ENCODE measurements around the gene SPAG5. TPM values are rescaled to one million over a fixed set of nuclear protein-coding genes. Genes with fewer than 3 reads are reported as not detected.
A peak's percentile ranks its signal among the peaks of the same experiment; 100 is the strongest.
"Not testable (repeated sequence)": the region's sequence is repeated elsewhere in the genome, so short reads cannot be mapped to it uniquely, and the experiment has no call there.

The SPAG5 gene
- total RNA-seq, 1 donor from 2014 or later = 89.6 TPM

DNA sequence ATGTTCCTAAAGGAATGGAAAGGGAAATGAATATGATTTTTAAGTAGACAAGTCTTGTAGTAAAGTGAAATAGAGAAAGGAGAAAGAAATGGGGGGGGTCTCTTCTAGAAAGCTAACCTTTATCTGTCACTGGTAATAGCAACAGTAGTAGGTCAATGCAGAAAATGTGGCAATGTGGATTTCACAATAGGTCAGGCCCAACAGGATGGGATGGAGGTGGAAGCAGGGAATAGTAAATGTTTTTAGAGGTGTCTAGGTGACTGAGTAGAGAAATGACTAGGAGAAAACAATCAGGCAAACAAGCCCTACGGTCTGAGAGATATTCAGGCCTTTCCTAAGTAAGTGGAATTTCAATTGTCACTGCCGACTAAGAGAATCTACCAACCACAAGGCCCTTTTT lies 21.2 kb upstream of the SPAG5 start:
- Mint-ChIP-seq H3K36me3 (ENCODE audit: low read depth) (peaks cover 75% of the 10 kb centered on the region), H3K4me3 (no peak overlapping the region), H3K4me1 (no peaks in the 10 kb centered on the region), H3K27ac (no peak overlapping the region), H3K9me3 (no peaks in the 10 kb centered on the region), H3K27me3 (no peaks in the 10 kb centered on the region)
- intact Hi-C loops (cut with micrococcal nuclease) = no loop called here
- DNase-seq = no peak

DNA sequence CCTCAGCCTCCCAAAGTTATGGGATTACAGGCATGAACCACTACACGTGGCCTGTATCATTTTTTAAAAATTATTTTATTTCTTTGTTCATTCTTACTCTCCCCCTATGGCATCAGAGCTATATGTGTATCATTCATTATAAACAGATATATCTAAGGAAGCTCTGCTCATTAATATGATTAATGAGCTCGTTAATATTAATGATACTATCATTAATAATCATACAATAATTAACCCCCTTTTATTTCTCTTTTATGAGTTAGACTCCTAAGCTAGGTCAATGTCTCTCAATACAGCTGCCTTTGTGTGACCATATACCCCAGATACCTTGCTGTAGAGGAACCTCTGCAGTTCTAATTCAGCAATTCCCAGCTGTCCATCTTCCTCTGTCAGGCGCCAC lies 19.6 kb upstream of the SPAG5 start:
- Mint-ChIP-seq H3K4me1 (peaks cover 3% of the 10 kb centered on the region), H3K4me3 (no peak overlapping the region), H3K27ac (no peak overlapping the region), H3K9me3 (no peaks in the 10 kb centered on the region), H3K36me3 (ENCODE audit: low read depth) (peaks cover 76% of the 10 kb centered on the region), H3K27me3 (no peaks in the 10 kb centered on the region)
- intact Hi-C loops (cut with micrococcal nuclease) = no loop called here
- no peak for DNase-seq

DNA sequence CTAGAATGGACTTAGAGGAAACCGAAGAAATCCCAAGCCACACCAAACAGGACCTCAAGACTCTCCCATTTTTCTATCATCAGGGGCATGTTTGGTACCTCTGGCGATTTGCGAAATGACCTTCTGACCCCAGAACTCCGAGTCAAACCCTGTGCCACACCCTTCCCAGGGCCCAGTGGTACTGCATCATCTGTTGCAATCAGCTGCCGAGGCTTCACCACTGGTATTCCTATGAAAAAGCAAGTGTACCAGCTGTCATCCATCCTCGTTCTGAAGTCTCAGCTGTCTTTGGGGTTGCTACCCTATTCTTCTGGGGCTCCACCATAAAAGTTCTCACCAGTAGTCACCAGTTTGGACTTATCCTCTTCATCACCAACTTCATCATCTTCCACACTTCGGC lies 17.5 kb upstream of the SPAG5 start:
- no peaks in the 10 kb centered on the region for H3K27me3 Mint-ChIP-seq
- H3K27ac Mint-ChIP-seq = no peak overlapping the region
- intact Hi-C loops (cut with micrococcal nuclease) = no loop called here
- DNase-seq = no peak
- H3K36me3 Mint-ChIP-seq (ENCODE audit: low read depth) = peaks cover 74% of the 10 kb centered on the region
- H3K4me1 Mint-ChIP-seq = peaks cover 4% of the 10 kb centered on the region
- no peak overlapping the region for H3K4me3 Mint-ChIP-seq
- no peaks in the 10 kb centered on the region for H3K9me3 Mint-ChIP-seq

DNA sequence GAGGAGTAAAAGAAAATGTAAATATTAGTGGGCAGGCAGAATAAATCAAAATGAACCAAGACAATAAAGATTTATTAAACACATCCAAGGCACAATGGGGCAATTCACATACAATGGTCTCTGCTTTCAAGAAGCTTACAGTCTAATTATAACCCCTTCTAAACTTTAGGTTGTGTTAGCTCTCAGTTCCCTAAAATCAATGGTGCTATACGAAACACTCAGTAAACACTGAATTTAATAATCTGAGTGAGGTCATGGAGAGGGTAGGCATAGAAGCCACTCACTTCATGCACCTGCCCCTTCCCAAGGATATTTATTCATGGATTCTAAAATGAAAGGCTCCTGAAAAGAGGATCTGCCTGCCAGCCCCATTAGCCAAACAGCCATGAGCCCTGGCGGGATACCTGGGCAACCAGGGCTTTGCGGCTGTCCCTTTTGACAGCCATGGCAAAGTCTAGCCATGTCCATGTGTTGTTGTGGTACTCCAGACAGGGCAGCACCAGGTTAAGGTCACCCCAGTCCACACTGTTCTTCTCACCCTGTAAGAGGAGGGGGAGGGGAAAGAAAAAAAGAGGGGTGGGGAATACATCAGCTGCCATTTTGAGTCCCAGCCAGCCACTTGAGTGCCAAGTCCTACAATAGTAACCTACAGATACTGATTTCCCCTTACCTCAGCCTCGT lies 16.6 kb upstream of the SPAG5 start:
- Mint-ChIP-seq H3K9me3 (no peaks in the 10 kb centered on the region), H3K4me3 (no peak overlapping the region), H3K4me1 (peaks cover 4% of the 10 kb centered on the region), H3K36me3 (ENCODE audit: low read depth) (peaks cover 71% of the 10 kb centered on the region), H3K27ac (no peak overlapping the region), H3K27me3 (no peaks in the 10 kb centered on the region)
- intact Hi-C loops (cut with micrococcal nuclease) = no loop called here
- no peak for DNase-seq

DNA sequence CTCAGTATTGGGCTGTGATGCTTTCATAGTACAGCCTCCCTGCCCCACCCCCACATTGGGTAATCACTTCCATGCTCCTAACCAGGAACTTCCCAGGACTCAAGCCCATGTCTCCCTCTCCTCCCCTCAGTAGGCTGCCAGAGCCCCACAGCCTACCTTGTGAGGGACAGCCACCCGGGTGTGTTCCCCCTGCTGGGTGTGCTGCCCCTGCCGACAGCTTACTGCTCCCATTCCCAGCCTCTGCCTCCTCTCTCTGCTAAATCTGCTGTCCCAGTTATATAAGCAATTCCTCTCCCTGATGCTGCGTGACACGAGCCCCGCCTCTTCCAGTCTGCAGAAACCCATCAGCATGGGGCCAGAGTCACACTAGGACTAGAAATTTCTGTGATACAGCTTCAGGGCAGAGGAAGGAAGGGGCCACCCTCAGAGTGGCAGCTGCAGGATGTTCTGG lies 15.1 kb upstream of the SPAG5 start, which contains the start of gene RSKR:
Gene RSKR (minus strand): TSS at position 255 of the 451 bp plus-strand sequence. CDS start 24 bp downstream, at position 231.
- intact Hi-C loops (cut with micrococcal nuclease) = loop anchor here (1.0 kb wide), 1 partner anchor 120 kb away; no protein-coding TSS in a partner anchor
- DNase-seq = no peak
- Mint-ChIP-seq H3K27ac (peak within 1 kb of the TSS; percentile 45), H3K27me3 (no peaks in the 10 kb centered on the region), H3K9me3 (no peaks in the 10 kb centered on the region), H3K36me3 (ENCODE audit: low read depth) (peaks cover 67% of the 10 kb centered on the region), H3K4me3 (no peak within 1 kb of the TSS), H3K4me1 (peaks cover 4% of the 10 kb centered on the region)

DNA sequence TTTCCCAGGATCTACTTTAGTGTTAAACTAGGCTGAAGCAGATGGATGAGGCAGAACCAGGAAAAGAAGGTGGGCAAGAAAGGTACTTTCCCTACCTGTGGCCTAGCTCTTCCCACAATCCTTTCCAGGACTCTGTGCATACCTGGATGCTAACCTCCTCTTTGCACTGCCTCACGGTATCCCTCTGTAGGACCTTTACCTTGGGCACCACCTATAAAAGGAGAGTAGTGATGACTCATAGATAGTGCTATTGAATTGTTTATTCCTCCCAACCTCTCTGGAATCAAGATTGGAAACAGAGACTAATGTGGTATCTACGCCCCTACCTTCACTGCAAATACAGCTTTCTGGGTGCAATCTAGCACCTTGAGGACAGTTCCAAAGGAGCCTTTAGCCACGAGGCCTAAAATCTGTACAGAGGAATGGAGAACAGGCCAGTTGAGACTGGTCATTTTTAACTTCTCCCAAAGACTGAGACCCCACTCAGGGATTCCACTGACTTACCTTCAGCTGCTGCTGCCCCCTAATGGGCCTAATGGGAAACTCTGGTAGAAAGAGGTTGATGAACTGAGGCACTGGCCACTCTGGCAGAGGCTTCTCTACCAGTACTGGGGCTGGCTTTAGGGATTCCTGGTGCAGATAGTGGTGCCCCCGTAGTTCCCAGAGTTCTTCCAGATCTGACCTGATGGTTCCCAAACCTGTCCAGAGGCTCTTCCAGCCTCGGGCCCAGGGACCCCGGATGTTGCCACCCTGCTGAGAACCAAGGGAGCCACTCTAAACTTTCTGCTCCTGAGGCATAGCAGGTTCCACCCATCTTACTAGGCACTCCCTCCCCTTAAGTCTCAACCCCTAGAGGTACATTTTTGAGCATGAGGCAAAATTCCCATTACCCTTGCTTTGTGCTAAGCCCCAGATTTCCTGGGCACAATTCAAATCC lies 14.4 kb upstream of the SPAG5 start:
- intact Hi-C loops (cut with micrococcal nuclease) = loop anchor here (1.0 kb wide), 1 partner anchor 119 kb away; no protein-coding TSS in a partner anchor
- H3K4me1 Mint-ChIP-seq = peaks cover 4% of the 10 kb centered on the region

DNA sequence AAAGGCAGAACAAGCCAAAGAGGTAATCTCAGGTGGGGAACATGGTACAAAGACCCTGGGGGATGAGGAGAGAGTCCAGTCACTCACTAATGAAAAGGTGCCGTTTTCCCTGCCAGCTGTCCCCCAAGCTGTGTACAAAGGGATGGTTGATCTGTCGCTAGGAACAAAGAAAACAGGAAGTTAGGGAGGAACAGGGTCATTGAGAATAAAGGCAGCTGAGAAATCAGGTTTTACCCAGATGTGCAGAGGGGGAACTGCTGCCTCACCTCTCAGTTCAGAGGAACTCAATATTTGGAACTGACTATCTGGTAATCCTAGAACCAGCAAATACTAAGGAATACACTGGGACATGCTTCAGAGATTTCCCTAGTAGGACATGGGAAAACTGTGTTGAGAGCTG lies 13.7 kb upstream of the SPAG5 start:
- intact Hi-C loops (cut with micrococcal nuclease) = no loop called here
- H3K27ac Mint-ChIP-seq = no peak overlapping the region
- H3K27me3 Mint-ChIP-seq = no peaks in the 10 kb centered on the region
- no peak overlapping the region for H3K4me3 Mint-ChIP-seq
- H3K4me1 Mint-ChIP-seq = peaks cover 4% of the 10 kb centered on the region
- no peaks in the 10 kb centered on the region for H3K9me3 Mint-ChIP-seq
- H3K36me3 Mint-ChIP-seq (ENCODE audit: low read depth) = peaks cover 65% of the 10 kb centered on the region
- no peak for DNase-seq

More for the DNA sequence above, 14.4 kb upstream of the SPAG5 start:
- peak; percentile 80 for DNase-seq
- Mint-ChIP-seq H3K27me3 (no peaks in the 10 kb centered on the region), H3K27ac (no peak overlapping the region), H3K36me3 (ENCODE audit: low read depth) (peaks cover 68% of the 10 kb centered on the region), H3K4me3 (no peak overlapping the region), H3K9me3 (no peaks in the 10 kb centered on the region)

DNA sequence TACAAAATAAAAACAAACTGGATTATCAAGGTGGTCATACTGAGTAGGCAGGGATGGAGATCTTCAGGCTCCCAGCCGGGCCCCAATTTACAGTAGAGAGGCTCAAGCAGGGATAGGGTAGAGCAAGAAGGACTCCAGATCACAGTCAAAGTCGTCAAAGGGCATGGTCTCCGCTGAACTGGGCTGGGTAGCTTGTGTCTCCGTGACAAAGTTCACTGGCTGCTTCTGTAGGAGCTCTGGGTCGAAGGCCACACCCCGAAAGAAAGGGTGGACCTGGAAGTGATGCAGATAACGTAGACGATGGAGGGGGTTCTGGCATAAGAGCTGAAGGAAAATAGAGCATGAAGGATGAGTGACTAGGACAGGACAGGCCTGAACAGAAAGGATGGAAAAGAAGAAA lies 11.6 kb upstream of the SPAG5 start:
- H3K9me3 Mint-ChIP-seq = no peaks in the 10 kb centered on the region
- H3K36me3 Mint-ChIP-seq (ENCODE audit: low read depth) = peaks cover 54% of the 10 kb centered on the region
- intact Hi-C loops (cut with micrococcal nuclease) = no loop called here
- no peak overlapping the region for H3K4me3 Mint-ChIP-seq
- H3K27ac Mint-ChIP-seq = no peak overlapping the region
- H3K27me3 Mint-ChIP-seq = no peaks in the 10 kb centered on the region
- no peak for DNase-seq
- peaks cover 4% of the 10 kb centered on the region for H3K4me1 Mint-ChIP-seq

DNA sequence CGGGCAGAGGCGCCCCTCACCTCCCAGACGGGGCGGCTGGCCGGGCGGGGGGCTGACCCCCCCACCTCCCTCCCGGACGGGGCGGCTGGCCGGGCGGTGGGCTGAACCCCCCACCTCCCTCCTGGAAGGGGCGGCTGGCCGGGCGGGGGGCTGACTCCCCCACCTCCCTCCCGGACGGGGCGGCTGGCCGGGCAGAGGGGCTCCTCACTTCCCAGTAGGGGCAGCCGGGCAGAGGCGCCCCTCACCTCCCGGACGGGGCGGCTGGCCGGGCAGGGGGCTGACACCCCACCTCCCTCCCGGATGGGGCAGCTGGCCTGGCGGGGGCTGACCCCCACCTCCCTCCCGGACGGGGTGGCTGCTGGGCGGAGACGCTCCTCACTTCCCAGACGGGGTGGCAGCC lies 5.2 kb upstream of the SPAG5 start:
- H3K4me3 Mint-ChIP-seq; H3K9me3 Mint-ChIP-seq; intact Hi-C loops (cut with micrococcal nuclease); H3K27ac Mint-ChIP-seq; DNase-seq; H3K27me3 Mint-ChIP-seq; H3K4me1 Mint-ChIP-seq: not testable (repeated sequence)
- peaks cover 17% of the 10 kb centered on the region for H3K36me3 Mint-ChIP-seq (ENCODE audit: low read depth)

DNA sequence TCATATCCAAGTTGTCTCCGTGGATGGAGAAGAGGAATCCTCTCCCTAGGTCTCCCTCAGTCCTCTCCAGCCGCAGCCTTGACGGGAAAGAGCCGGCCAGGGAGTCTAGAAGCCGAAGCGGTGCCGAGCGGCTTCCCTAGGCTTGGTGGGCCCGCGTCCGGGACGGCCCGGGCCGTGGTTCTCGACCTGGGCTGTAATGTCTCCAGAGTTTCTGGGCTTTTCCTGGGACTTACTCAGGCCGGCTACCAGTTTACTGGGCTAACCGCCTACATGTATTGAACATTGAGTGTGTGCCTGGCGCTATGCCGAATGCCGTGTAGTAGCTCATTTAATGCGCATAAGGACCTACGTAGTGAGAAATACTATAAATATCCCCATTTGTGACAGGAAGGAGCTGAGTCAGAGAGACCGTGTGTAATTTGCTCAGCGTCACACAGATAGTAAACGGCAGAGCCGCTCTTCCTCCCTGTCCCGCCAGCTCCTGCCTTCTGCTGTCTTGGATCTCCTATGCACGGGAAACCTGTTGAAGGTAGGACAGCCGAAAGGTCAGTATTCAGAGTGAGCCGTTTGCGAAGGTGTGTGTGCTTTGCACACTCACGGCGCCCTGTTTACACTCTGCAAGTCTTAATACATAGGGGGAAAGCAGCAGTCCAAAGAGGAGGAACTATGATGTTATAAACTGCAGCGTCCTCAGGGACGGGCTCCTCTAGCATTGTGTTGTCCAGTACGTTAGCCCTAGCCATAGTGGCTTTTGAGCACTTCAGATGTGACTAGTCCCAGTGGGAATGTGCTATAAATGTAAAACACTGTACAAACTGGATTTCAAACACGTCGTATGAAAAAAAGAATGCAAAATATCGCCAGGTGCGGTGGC lies 723 bp upstream of the SPAG5 start:
- Mint-ChIP-seq H3K27me3 (no peaks in the 10 kb centered on the region), H3K4me3 (peak overlapping the region; percentile 91), H3K4me1 (peaks cover 22% of the 10 kb centered on the region), H3K9me3 (no peaks in the 10 kb centered on the region), H3K27ac (peak overlapping the region; percentile 98), H3K36me3 (ENCODE audit: low read depth) (peaks cover 16% of the 10 kb centered on the region)
- intact Hi-C loops (cut with micrococcal nuclease) = loop anchor here (1.0 to 2.0 kb wide), 5 partner anchors 20 to 63 kb away; partner anchors contain the start of genes BLTP2, PIGS and SUPT6H
- DNase-seq = peak; percentile 86

DNA sequence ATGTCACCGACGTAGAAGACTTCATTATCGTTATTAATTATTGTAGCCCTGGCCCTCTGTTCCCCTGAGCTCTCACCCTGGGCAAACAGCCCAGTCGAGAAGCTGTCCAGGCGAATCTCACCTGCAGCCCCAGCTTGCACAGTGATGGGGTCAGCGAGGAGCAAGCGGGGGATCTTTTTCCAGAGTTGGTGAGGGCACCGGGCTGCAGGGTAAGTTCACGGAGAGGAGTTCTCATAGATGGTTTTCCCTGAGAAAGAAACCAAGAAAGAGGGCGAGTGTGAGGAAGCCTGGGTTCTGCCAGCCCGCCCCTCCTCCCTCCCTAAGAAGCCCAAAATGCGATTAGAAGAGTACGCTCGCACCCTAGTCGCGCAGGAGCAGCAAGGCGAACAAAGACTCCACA lies 436 bp downstream of the SPAG5 start:
- Mint-ChIP-seq H3K9me3 (no peaks in the 10 kb centered on the region), H3K27me3 (no peaks in the 10 kb centered on the region), H3K4me3 (peak overlapping the region; percentile 91), H3K27ac (peak overlapping the region; percentile 98), H3K4me1 (peaks cover 23% of the 10 kb centered on the region), H3K36me3 (ENCODE audit: low read depth) (peaks cover 11% of the 10 kb centered on the region)
- DNase-seq = no peak
- intact Hi-C loops (cut with micrococcal nuclease) = loop anchor here (2.0 kb wide), 2 partner anchors 50 to 64 kb away; partner anchors contain the start of gene SUPT6H

DNA sequence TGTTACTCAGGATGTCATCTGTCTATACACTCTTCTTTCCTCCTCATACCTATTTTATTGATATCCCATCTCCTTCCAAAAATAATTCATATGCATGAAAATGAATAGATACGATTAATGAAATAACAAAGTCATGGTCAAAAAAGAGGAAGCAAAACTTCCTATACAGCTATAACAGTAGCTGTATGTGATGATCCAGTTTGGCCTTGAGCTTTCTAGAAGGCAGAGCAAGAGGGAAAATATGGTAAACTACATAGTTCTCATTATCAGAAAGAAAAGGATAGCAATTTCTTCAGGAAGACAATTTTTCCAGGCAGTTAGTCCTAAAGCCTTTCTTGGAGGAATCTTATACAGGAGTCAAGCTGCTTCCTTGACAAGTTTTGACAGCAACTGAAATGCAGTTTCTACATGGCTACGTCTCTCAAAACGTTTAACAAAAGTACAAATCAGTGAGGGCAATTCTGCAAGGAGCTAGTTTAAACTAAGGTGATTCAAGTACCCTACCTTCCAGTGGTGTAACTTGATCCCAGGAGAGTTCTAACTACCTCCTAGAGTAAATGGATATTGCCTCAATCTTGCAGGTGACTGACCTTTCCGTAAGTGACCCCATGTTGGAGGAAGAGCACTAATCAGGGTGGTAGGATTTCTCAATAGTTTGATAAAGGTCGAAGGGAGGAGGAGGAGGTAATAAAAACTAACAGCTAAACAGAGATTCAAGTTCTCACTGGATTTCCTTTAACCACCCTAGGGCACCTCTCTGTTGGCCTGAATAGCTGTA lies 1.0 kb downstream of the SPAG5 start:
- peak overlapping the region; percentile 98 for H3K27ac Mint-ChIP-seq
- H3K4me3 Mint-ChIP-seq = peak overlapping the region; percentile 91
- peaks cover 23% of the 10 kb centered on the region for H3K4me1 Mint-ChIP-seq
- no peaks in the 10 kb centered on the region for H3K9me3 Mint-ChIP-seq
- H3K36me3 Mint-ChIP-seq (ENCODE audit: low read depth) = peaks cover 16% of the 10 kb centered on the region
- H3K27me3 Mint-ChIP-seq = no peaks in the 10 kb centered on the region
- intact Hi-C loops (cut with micrococcal nuclease) = loop anchor here (2.0 kb wide), 2 partner anchors 49 to 65 kb away; partner anchors contain the start of gene SUPT6H
- DNase-seq = no peak
